ENCODE measurements around the gene GINM1. TPM values are rescaled to one million over a fixed set of nuclear protein-coding genes. Genes with fewer than 3 reads are reported as not detected.

Gene GINM1
- total RNA-seq = 10 to 100 TPM; 19.1 to 20.7 TPM

DNA sequence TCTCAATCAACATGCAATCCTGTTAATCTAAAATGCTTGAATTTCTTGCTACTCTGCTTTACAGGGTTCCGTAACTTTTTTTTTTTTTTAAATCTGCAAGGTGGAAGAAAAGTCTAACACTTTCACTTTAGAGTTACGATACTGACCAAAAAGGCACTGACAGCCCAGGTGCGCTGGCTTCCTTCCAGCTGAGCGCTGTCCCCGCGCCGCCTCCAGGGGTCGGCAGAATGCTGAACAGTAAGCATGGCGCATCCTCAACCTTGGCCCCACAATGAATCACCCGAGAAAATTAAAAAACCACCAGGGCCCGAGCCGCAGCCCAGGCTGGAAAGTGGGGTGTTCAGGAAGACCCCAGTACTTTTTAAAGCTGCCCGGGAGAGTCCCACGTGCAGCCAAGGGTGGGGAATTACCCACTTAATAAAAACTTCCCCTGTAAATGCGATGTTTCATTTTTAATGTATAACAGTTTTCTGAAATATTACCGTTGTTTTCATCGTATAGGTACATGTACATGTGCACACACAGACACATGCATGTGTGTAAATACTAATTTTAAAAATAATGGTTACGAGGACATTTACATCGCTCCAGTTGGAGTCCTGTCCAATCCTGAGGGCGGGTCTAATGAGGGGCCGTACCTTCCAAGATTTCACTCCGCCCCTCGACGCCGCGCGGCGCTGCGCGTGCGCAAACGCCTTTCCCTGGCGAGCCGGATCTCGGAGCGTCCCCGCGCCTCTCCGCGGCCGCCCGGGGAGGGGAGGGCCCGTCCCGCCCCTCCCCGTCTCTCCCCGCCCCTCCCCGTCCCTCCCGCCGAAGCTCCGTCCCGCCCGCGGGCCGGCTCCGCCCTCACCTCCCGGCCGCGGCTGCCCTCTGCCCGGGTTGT lies at the start of gene GINM1:
Gene GINM1 (plus strand): TSS at position 849 of the 883 bp plus-strand sequence. CDS start 40 bp downstream, outside the sequence.
- Mint-ChIP-seq H3K27me3 (no peaks in the 10 kb centered on the region), H3K27ac (peak within 1 kb of the TSS; percentile 92), H3K36me3 (no peaks in the 10 kb centered on the region), H3K9me3 (no peaks in the 10 kb centered on the region), H3K4me1 (peaks cover 25% of the 10 kb centered on the region), H3K4me3 (peak within 1 kb of the TSS; percentile 91)
- peak; percentile 97 for DNase-seq

DNA sequence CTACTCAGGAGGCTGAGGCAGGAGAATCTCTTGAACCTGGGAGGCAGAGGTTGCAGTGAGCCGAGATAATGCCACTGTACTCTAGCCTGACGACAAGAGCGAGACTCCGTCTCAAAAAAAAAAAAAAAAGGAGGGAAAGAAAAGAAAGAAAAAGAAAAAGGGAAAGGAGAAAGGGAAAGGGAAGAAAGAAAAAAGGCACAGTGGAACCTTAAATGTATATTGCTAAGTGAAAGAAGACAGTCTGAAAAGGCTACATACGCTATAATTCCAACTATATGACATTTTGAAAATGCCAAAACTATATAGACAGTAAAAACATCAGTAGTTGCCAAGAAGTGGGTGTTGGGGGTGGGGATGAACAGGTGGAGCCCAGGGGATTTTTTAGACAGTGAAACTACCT lies 36.5 kb upstream of the GINM1 start:
- Mint-ChIP-seq H3K27me3 (no peaks in the 10 kb centered on the region), H3K27ac (peak overlapping the region; percentile 73), H3K4me3 (peak overlapping the region; percentile 34), H3K4me1 (peaks cover 22% of the 10 kb centered on the region), H3K36me3 (peaks cover 21% of the 10 kb centered on the region), H3K9me3 (no peaks in the 10 kb centered on the region)
- no peak for DNase-seq

- H3K27me3 Mint-ChIP-seq = no peaks in the 10 kb centered on the region
- peak overlapping the region; percentile 34 for H3K27ac Mint-ChIP-seq
- H3K9me3 Mint-ChIP-seq = no peaks in the 10 kb centered on the region
- DNase-seq = no peak
- H3K36me3 Mint-ChIP-seq = peaks cover 30% of the 10 kb centered on the region
- H3K4me1 Mint-ChIP-seq = peaks cover 13% of the 10 kb centered on the region
- no peak overlapping the region for H3K4me3 Mint-ChIP-seq
Measured at GRCh38 chr6:149534742-149535141, 31.4 kb upstream of the GINM1 start.

- H3K4me1 Mint-ChIP-seq = peaks cover 29% of the 10 kb centered on the region
- peaks cover 16% of the 10 kb centered on the region for H3K36me3 Mint-ChIP-seq
- no peak overlapping the region for H3K4me3 Mint-ChIP-seq
- no peaks in the 10 kb centered on the region for H3K9me3 Mint-ChIP-seq
- no peak overlapping the region for H3K27ac Mint-ChIP-seq
- no peaks in the 10 kb centered on the region for H3K27me3 Mint-ChIP-seq
- no peak for DNase-seq
Measured at GRCh38 chr6:149541139-149541538, 25.0 kb upstream of the GINM1 start.

DNA sequence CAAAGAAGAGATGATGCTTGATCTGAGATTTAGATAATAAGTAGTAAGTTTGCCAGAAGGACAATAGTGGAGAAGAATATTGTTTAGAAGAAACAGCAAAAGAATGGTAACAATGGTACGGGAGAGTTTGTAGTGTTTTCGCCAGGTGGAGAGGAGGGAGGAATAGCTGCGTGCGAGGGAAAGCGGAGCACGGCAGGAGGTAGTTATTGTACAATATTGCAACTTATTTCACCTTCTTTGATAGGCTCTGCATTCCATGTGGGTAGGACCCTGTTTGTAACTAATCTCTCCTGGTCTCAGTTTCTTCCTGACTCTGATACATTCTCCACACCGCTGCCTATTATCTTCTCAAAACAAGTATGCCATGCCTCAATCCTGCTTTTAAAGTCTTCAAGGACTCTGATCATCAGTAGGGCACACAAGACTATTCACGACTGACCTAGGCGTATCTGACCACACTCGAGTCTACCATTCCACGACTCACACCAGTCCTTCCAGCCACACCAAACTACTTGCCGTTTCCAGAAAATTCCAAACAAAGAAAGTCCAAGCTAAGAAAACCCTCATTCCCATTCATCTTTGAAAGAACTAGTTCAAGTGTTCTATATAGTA lies 21.4 kb upstream of the GINM1 start:
- no peaks in the 10 kb centered on the region for H3K27me3 Mint-ChIP-seq
- H3K36me3 Mint-ChIP-seq = peaks cover 4% of the 10 kb centered on the region
- no peak for DNase-seq
- H3K9me3 Mint-ChIP-seq = no peaks in the 10 kb centered on the region
- H3K4me3 Mint-ChIP-seq = peak overlapping the region; percentile 94
- peaks cover 31% of the 10 kb centered on the region for H3K4me1 Mint-ChIP-seq
- H3K27ac Mint-ChIP-seq = peak overlapping the region; percentile 96

DNA sequence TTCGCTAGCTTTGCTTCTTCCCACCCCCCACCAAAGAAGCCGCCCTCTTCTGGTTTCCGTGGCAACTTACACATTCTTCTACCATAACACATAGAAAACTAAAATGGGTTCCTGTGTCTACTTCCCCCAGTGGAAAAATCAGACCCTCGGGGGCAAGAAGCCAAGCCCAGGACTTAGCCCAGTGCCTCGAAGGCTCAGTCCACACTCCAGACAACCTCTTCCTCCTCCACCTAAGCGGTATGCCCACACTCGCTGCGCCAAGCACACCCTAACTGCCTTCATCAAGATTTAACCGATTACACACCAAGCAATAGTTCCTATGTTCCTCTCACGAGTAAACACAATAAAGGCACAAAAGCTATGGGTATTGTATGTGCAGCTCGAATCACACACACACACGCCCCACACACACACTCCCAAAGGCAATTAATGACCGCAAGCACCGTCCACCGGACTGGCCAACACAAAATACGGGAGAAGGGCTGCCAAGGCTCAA lies 20.9 kb upstream of the GINM1 start:
- H3K27ac Mint-ChIP-seq = peak overlapping the region; percentile 96
- peaks cover 3% of the 10 kb centered on the region for H3K36me3 Mint-ChIP-seq
- peak overlapping the region; percentile 94 for H3K4me3 Mint-ChIP-seq
- no peaks in the 10 kb centered on the region for H3K27me3 Mint-ChIP-seq
- peaks cover 31% of the 10 kb centered on the region for H3K4me1 Mint-ChIP-seq
- H3K9me3 Mint-ChIP-seq = no peaks in the 10 kb centered on the region
- peak; percentile 63 for DNase-seq

DNA sequence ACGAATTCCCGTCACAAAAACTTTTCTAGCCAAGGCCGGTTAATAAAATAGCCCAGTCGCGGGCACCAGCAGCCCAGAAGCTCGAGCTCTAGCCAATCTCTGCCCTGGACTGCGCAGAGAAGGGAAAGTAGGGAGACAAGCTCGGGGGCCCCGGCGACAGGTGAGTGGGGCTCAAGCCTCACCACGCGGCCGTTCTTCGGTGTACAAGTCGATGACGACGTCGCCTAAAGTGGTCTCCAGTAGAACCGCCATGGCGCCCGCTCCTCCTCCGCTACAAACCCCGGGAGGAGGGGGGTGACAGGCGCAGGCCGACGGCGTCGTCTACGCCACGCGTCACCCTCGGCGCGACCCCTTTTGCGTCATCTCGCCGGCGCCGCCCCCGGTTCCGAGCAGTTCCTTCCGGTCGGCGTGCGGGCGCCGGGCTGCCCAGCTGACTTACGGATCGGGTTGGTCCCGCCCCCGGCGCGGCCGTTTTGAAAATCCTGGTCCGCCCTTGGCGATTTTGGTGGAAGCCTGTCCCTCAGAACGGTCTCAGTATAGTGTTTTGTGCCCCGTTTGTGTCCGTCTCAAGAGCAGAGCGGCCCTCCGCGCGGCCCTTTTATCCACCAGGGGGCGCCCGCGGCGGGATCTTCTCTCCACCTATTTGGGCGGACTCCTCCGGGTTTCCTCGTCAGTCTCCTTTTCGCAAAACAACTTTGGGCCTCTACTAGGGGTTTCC lies 20.3 kb upstream of the GINM1 start, which contains the start of gene PPIL4:
Gene PPIL4 (minus strand): TSS at position 290 of the 718 bp plus-strand sequence. CDS start 38 bp downstream, at position 252.
- Mint-ChIP-seq H3K36me3 (no peaks in the 10 kb centered on the region), H3K4me1 (peaks cover 31% of the 10 kb centered on the region), H3K9me3 (no peaks in the 10 kb centered on the region), H3K4me3 (peak within 1 kb of the TSS; percentile 94), H3K27me3 (no peaks in the 10 kb centered on the region), H3K27ac (peak within 1 kb of the TSS; percentile 96)
- peak; percentile 98 for DNase-seq

DNA sequence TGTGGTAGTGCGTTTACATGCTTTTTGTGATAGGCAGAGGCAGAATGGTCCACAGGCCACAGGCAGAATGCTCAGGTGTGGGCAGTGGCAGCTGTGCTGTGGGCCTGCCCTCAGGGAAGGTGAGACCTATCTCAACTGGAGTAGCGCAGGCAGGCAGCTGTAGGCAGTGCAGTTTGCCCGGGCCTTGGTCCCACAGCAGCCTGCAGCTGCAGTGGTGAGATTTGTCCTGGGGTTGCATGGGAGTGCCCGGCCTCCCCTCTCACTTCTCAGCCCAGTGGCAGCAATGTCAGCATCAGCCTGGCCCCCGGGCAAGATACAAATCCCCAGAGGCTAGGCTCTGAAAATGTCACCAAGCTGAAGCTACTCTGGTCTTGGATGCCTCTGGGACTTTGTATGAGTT lies 14.3 kb upstream of the GINM1 start:
- DNase-seq = no peak
- Mint-ChIP-seq H3K4me1 (peaks cover 2% of the 10 kb centered on the region), H3K4me3 (no peak overlapping the region), H3K36me3 (no peaks in the 10 kb centered on the region), H3K27ac (no peak overlapping the region), H3K27me3 (peaks cover 3% of the 10 kb centered on the region), H3K9me3 (no peaks in the 10 kb centered on the region)

- Mint-ChIP-seq H3K27me3 (peaks cover 8% of the 10 kb centered on the region), H3K4me1 (no peaks in the 10 kb centered on the region), H3K36me3 (no peaks in the 10 kb centered on the region), H3K27ac (no peak overlapping the region), H3K9me3 (no peaks in the 10 kb centered on the region), H3K4me3 (no peak overlapping the region)
- no peak for DNase-seq
Measured at GRCh38 chr6:149558029-149558428, 8.1 kb upstream of the GINM1 start.

GRCh38 chr6:149559389-149559788 lies 6.8 kb upstream of the GINM1 start:
- Mint-ChIP-seq H3K27ac (no peak overlapping the region), H3K36me3 (no peaks in the 10 kb centered on the region), H3K27me3 (peaks cover 5% of the 10 kb centered on the region), H3K4me3 (no peak overlapping the region), H3K4me1 (peaks cover 5% of the 10 kb centered on the region), H3K9me3 (no peaks in the 10 kb centered on the region)
- DNase-seq = no peak

GRCh38 chr6:149560736-149561135 lies 5.4 kb upstream of the GINM1 start:
- H3K4me1 Mint-ChIP-seq = peaks cover 13% of the 10 kb centered on the region
- H3K27ac Mint-ChIP-seq = no peak overlapping the region
- DNase-seq = peak; percentile 12
- H3K9me3 Mint-ChIP-seq = no peaks in the 10 kb centered on the region
- H3K27me3 Mint-ChIP-seq = peaks cover 5% of the 10 kb centered on the region
- no peak overlapping the region for H3K4me3 Mint-ChIP-seq
- H3K36me3 Mint-ChIP-seq = no peaks in the 10 kb centered on the region

DNA sequence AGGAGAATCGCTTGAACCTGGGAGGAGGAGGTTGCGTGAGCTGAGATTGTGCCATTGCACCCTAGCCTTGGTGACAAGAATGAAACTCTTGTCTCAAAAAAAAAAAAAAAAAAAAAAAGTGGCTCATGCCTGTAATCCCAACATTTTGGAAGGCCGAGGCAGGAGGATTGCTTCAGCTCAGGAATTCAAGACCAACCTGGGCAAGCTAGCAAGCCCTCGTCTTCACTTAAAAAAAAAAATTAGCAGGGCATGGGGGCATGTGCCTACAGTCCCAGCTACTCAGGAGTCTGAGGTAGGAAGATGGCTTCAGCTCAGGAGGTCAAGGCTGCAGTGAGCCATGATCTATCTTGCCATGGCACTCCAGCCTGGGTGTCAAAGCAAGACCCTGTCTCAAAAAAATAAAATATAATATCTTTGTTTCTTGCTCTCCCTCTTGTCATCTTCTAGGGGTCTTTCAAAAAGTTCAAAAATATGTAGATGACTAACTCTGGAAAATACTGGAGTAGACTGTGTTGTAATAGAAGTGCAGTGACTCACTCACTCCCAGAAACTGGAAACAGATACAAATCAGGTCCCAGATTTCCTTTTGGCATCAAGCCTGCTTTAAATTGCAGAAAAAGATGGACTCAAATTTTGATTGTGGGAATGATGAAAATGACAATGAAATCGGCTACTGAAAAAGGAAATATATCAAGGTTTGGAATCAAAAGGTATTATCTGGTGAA lies 2.8 kb upstream of the GINM1 start:
- Mint-ChIP-seq H3K27ac (no peak overlapping the region), H3K4me3 (no peak overlapping the region), H3K27me3 (no peaks in the 10 kb centered on the region), H3K4me1 (peaks cover 25% of the 10 kb centered on the region), H3K9me3 (no peaks in the 10 kb centered on the region), H3K36me3 (no peaks in the 10 kb centered on the region)
- no peak for DNase-seq

GRCh38 chr6:149563928-149564325 lies 2.2 kb upstream of the GINM1 start:
- Mint-ChIP-seq H3K27me3 (no peaks in the 10 kb centered on the region), H3K36me3 (no peaks in the 10 kb centered on the region), H3K4me1 (peaks cover 25% of the 10 kb centered on the region), H3K27ac (no peak overlapping the region), H3K9me3 (no peaks in the 10 kb centered on the region), H3K4me3 (no peak overlapping the region)
- DNase-seq = no peak

- H3K27ac Mint-ChIP-seq = peak overlapping the region; percentile 84
- no peaks in the 10 kb centered on the region for H3K36me3 Mint-ChIP-seq
- H3K4me1 Mint-ChIP-seq = peaks cover 27% of the 10 kb centered on the region
- no peaks in the 10 kb centered on the region for H3K27me3 Mint-ChIP-seq
- no peaks in the 10 kb centered on the region for H3K9me3 Mint-ChIP-seq
- H3K4me3 Mint-ChIP-seq = peak overlapping the region; percentile 91
- peak; percentile 51 for DNase-seq
Measured at GRCh38 chr6:149566410-149567193, 427 bp downstream of the GINM1 start.

Measured in activated naive CD8-positive, alpha-beta T cell treated with anti-CD3 and anti-CD28 coated beads for 36 hours (primary cell).